Measurements from ENCODE around the gene PLCL1.

GRCh38 chr2:198135481-198135934, 331.1 kb downstream of the PLCL1 start:
- TF ChIP-seq EZH2 (IDR thresholded peaks at IDR 0.05; ENCODE audit: low read depth) (no peak), CTCF (conservative IDR thresholded peaks at IDR 0.05) (no peak)

Measured in PC-9 (cell line).